NT2/D1 (cell line): ENCODE results near the gene SNCB.

Experiments
- SUZ12 ChIP-seq: IDR thresholded peaks from 2 replicates; pipeline ENCODE4 v1.6.1; 2011; ENCODE audit not compliant: insufficient read length, insufficient read depth; ENCODE audit errors: extremely low read depth
- YY1 ChIP-seq: IDR thresholded peaks from 2 replicates; pipeline ENCODE4 v1.6.1; 2011; ENCODE audit not compliant: insufficient read length, insufficient read depth
- ZNF274 ChIP-seq: IDR thresholded peaks from 2 replicates; pipeline ENCODE4 v1.6.1; 2011; ENCODE audit warnings: mild to moderate bottlenecking, low read depth, low read length

DNA sequence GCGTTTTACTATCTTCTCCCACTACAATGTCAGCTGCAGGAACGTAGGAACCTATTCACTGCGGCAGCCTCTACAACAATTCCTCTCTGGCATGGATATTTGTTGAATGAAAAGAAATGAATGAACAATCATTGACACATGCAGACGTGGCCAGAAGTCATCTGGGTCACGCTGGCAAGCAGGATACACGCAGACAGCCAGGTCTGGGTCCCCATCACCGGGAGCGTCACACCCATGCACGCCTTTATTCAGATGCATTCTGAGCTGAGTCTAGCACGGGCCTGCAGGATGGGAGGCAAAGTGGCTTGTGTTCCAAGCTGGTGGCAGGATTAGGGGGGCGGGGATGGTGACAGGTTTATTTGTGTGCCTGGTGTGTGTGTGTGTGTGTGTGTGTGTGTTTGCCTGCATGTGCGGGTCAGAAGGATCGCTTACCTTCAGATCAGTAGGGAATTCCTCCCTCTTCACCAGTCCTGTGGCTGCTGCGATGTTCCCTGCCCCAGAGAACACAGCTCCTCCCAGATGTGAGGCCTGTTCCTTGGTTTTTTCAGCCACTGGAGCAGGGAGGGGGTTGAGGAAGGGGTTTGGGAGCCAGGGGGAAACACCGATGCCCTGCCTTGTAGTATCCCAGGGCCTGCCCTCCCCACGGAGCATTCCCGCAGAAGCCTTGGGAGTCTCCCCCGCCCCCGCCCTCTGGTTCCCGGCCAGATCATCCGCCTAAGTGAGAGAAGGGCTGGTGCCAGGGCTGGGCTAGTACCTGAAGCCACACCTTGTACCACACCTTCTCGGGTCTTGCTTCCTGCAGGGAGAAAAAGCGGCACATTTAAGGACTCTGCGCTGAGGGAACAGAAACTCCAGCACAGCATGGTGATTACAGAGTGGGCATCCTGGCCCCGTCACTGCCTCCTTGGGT lies 4.1 kb downstream of the SNCB start:
- TF ChIP-seq ZNF274 (no peak), YY1 (no peak), SUZ12 (no peak)
